Fibroblast of lung (primary cell): ENCODE results near the gene UMAD1.

Experiments used
- EZH2 ChIP-seq: IDR thresholded peaks from 2 replicates; pipeline ENCODE4 v1.5.1; 2012; ENCODE audit warnings: low read length, control low read depth, mild to moderate bottlenecking; ENCODE audit errors: missing control alignments
- TF ChIP-seq, protein P1 (sequence below), 2 donors: IDR thresholded peaks in 1 of 2; conservative IDR thresholded peaks in 1 of 2; 1 replicate in 1 of 2; 2 replicates in 1 of 2; pipeline ENCODE4 v1.5.1; 2011 to 2012; ENCODE audit warnings: low read length in 2 of 2, control low read depth in 1 of 2, inconsistent platforms in 1 of 2, low read depth in 1 of 2, mild to moderate bottlenecking in 1 of 2

DNA sequence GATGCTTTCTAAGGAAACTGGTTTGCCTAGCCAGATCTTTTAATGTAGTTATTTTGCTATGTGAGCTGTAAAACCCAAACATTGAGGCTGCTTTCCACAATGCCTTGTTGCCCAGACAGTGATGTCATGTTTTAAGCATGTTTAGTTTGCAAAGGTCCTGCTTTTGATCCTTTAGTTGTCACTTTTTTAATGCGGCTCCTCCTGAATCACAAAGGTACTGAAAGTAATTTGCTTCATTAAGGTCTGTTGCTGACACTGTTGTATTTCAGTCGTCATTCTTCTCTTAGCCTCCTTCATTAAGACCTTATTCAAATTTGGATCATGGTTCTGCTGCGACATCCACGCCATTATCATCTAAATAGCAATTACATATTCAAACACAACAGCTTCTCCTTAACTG lies 67.3 kb downstream of the UMAD1 start:
- TF ChIP-seq, protein P1, sequence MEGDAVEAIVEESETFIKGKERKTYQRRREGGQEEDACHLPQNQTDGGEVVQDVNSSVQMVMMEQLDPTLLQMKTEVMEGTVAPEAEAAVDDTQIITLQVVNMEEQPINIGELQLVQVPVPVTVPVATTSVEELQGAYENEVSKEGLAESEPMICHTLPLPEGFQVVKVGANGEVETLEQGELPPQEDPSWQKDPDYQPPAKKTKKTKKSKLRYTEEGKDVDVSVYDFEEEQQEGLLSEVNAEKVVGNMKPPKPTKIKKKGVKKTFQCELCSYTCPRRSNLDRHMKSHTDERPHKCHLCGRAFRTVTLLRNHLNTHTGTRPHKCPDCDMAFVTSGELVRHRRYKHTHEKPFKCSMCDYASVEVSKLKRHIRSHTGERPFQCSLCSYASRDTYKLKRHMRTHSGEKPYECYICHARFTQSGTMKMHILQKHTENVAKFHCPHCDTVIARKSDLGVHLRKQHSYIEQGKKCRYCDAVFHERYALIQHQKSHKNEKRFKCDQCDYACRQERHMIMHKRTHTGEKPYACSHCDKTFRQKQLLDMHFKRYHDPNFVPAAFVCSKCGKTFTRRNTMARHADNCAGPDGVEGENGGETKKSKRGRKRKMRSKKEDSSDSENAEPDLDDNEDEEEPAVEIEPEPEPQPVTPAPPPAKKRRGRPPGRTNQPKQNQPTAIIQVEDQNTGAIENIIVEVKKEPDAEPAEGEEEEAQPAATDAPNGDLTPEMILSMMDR (conservative IDR thresholded peaks at IDR 0.05 in 1 of 2, IDR thresholded peaks at IDR 0.05 in 1 of 2; ENCODE audit: low read depth in 1 of 2, low read length in 2 of 2), result no peak
- TF ChIP-seq EZH2, result no peak
